ENCODE measurements around the gene MYO15A. TPM values are rescaled to one million over a fixed set of nuclear protein-coding genes. Genes with fewer than 3 reads are reported as not detected.

Gene MYO15A
- total RNA-seq, 1 donor from 2014 or later, result 0.33 TPM

- Histone ChIP-seq H3K36me3 (ENCODE audit: control insufficient read depth, insufficient read depth, low read length) (no peaks in the 10 kb centered on the region), H3K4me3 (ENCODE audit: low read depth, low read length) (no peak overlapping the region), H3K27me3 (ENCODE audit: control insufficient read depth, insufficient read depth, low read length) (peaks cover 20% of the 10 kb centered on the region)
- no peak for TF ChIP-seq CTCF (IDR thresholded peaks at IDR 0.05; ENCODE audit: insufficient read depth, low read length, poor library complexity, severe bottlenecking)
- no peak for DNase-seq (ENCODE audit: low read depth)
Measured at GRCh38 chr17:18124345-18125126, 16.0 kb downstream of the MYO15A start.

- H3K36me3 ChIP-seq (ENCODE audit: control insufficient read depth, insufficient read depth, low read length), result no peaks in the 10 kb centered on the region
- no peak overlapping the region for H3K4me3 ChIP-seq (ENCODE audit: low read depth, low read length)
- peaks cover 10% of the 10 kb centered on the region for H3K27me3 ChIP-seq (ENCODE audit: control insufficient read depth, insufficient read depth, low read length)
- no peak for DNase-seq (ENCODE audit: low read depth)
- no peak for TF ChIP-seq CTCF (IDR thresholded peaks at IDR 0.05; ENCODE audit: insufficient read depth, low read length, poor library complexity, severe bottlenecking)
Measured at GRCh38 chr17:18129041-18129502, 20.5 kb downstream of the MYO15A start.

GRCh38 chr17:18132711-18133110 lies 24.2 kb downstream of the MYO15A start:
- Histone ChIP-seq H3K4me3 (ENCODE audit: low read depth, low read length) (no peak overlapping the region), H3K36me3 (ENCODE audit: control insufficient read depth, insufficient read depth, low read length) (no peaks in the 10 kb centered on the region), H3K27me3 (ENCODE audit: control insufficient read depth, insufficient read depth, low read length) (peaks cover 5% of the 10 kb centered on the region)
- DNase-seq (ENCODE audit: low read depth), result no peak
- TF ChIP-seq CTCF (IDR thresholded peaks at IDR 0.05; ENCODE audit: insufficient read depth, low read length, poor library complexity, severe bottlenecking), result no peak

GRCh38 chr17:18136357-18136756 lies 27.8 kb downstream of the MYO15A start:
- no peaks in the 10 kb centered on the region for H3K36me3 ChIP-seq (ENCODE audit: control insufficient read depth, insufficient read depth, low read length)
- peaks cover 3% of the 10 kb centered on the region for H3K27me3 ChIP-seq (ENCODE audit: control insufficient read depth, insufficient read depth, low read length)
- DNase-seq (ENCODE audit: low read depth), result no peak
- H3K4me3 ChIP-seq (ENCODE audit: low read depth, low read length), result no peak overlapping the region
- no peak for TF ChIP-seq CTCF (IDR thresholded peaks at IDR 0.05; ENCODE audit: insufficient read depth, low read length, poor library complexity, severe bottlenecking)

GRCh38 chr17:18138065-18138749 lies 29.7 kb downstream of the MYO15A start:
- Histone ChIP-seq H3K27me3 (ENCODE audit: control insufficient read depth, insufficient read depth, low read length) (peaks cover 3% of the 10 kb centered on the region), H3K36me3 (ENCODE audit: control insufficient read depth, insufficient read depth, low read length) (no peaks in the 10 kb centered on the region), H3K4me3 (ENCODE audit: low read depth, low read length) (no peak overlapping the region)
- no peak for DNase-seq (ENCODE audit: low read depth)
- no peak for TF ChIP-seq CTCF (IDR thresholded peaks at IDR 0.05; ENCODE audit: insufficient read depth, low read length, poor library complexity, severe bottlenecking)
